ENCODE data around the gene MYOD1.

The MYOD1 gene

DNA sequence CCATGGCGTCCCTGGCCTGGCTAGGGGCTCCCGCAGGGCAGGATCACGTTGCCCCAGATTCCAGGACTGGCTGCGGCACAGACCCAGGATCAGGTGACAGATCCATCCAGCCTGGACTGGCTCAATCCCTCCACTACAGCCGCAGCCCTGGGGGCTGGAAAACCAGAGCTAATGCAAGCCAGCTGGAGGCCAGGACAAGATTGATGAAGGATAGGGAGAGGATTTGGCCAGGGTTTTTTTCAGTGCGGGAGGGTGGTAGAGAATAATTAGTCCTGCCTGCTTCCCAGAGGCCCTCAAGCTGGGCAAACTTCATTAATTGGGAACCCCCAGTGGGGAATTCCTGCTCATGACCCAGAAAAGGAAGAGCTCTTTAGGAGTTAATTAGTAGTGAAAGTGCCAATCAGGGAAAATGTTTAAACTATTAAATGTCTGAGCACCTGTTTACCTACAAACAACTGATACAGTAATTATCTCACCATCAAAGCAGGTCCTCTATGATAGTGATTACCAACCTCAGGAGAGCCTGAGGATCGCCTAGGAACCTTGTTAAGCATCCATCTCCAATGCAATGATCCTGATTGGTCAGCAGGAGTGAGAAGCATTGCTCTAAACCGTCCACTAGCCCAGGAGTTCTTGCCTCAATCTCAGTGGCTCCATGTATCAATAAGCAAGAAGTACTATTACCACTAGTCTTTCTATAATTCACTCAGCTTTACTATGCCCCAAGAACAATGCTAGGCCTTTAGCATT lies 33.0 kb upstream of the MYOD1 start:
- no peak overlapping the region for H3K4me3 ChIP-seq (ENCODE audit: low read length)
- TF ChIP-seq, protein P1, sequence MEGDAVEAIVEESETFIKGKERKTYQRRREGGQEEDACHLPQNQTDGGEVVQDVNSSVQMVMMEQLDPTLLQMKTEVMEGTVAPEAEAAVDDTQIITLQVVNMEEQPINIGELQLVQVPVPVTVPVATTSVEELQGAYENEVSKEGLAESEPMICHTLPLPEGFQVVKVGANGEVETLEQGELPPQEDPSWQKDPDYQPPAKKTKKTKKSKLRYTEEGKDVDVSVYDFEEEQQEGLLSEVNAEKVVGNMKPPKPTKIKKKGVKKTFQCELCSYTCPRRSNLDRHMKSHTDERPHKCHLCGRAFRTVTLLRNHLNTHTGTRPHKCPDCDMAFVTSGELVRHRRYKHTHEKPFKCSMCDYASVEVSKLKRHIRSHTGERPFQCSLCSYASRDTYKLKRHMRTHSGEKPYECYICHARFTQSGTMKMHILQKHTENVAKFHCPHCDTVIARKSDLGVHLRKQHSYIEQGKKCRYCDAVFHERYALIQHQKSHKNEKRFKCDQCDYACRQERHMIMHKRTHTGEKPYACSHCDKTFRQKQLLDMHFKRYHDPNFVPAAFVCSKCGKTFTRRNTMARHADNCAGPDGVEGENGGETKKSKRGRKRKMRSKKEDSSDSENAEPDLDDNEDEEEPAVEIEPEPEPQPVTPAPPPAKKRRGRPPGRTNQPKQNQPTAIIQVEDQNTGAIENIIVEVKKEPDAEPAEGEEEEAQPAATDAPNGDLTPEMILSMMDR (IDR thresholded peaks at IDR 0.05; ENCODE audit: insufficient read depth, low read depth, low read length, missing control alignments), result no peak
- DNase-seq (ENCODE audit: low read depth), result no peak

DNA sequence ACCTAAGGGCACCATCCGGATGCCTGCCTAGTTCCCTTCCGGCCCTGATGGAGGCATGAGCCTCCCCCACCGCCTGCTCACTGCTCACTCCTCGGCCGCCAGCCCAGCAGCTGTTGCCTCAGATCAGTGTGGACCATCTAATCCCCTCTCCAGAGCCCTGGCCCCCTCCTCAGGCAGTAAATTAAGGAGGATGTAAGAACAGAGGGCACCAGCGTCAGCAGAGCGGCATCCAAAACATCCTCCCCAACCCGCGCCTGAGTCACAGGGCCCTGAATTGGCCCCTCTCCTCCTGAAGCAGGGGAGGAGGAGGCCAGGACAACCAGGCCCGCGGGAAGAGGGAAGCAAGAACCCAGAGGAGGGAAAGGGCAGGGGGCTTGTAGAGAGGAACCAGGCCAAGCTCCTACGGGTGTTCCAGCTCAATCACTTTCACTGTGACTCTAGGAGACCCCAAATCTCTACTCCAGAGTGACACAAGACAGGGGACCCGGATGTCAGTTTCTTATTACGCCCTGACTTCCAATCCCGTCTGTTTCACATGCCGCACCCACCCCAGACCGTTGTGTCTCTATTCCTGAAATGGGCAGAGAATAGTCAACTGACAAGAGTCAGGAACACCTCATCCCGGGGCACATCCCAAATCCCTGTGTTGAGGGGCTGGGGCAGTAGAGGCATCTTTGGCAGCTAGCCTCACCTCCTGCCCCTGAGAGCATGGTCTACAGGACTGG lies 31.3 kb upstream of the MYOD1 start:
- TF ChIP-seq, protein P1 (IDR thresholded peaks at IDR 0.05; ENCODE audit: insufficient read depth, low read depth, low read length, missing control alignments), result no peak
- no peak for DNase-seq (ENCODE audit: low read depth)
- no peak overlapping the region for H3K4me3 ChIP-seq (ENCODE audit: low read length)

DNA sequence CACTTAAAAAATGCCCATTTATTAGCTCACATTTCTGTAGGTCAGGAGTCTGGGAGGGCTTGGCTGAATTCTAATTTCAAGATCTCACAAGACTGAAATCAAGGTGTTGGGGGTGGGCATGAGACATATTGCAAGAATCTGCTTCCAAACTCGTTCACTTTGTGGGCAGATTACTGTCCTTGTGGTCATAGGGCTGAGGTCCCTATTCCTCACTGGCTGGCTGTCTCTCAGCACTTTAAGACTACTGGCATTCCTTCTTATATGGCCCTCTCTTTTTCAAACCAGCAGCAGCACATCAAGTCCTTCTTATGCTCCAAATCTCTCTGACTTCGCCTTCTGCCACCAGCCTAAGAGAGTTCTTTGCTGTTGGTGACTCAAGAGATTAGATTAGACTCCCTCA lies 27.8 kb upstream of the MYOD1 start:
- TF ChIP-seq, protein P1 (IDR thresholded peaks at IDR 0.05; ENCODE audit: insufficient read depth, low read depth, low read length, missing control alignments), result no peak
- no peak for DNase-seq (ENCODE audit: low read depth)
- no peak overlapping the region for H3K4me3 ChIP-seq (ENCODE audit: low read length)

DNA sequence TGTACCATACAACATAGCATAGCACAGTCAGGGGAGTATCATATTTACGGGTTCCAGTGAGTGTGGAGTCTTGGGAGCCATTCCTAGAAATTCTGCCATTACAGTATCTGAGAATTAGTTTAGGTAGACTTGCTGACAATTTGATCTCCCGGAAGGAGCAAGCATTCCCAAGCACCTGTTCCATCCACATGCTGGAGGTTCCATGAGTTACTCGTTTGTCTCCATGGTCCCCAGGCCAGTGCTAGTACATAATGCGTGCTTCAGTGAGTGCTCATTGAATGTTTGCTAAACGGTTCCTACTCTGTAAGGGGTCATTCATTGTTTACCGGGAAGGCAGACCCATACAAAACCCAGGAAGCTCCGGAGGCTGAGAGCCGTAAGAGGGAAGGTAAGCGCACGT lies 27.4 kb upstream of the MYOD1 start:
- TF ChIP-seq, protein P1 (IDR thresholded peaks at IDR 0.05; ENCODE audit: insufficient read depth, low read depth, low read length, missing control alignments), result no peak
- DNase-seq (ENCODE audit: low read depth), result no peak
- H3K4me3 ChIP-seq (ENCODE audit: low read length), result no peak overlapping the region

DNA sequence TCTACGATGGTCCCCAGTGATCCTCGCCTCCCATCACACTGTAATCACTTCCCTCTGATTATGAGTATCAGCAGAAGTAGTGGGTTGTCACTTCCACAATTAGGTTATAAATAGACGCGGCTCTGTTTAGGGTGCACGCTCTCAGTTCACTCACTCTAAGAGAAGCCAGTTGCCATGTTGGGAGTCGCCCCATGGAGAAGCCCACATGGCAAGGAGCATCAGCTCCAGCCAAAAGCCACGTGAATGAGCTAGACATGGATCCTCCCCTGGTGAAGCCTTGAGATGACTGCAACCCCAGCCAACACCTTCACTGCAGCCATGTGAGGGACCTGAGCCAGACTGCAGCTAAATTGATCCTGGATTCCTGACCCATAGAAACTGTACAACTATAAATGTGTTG lies 26.4 kb upstream of the MYOD1 start:
- H3K4me3 ChIP-seq (ENCODE audit: low read length), result no peak overlapping the region
- DNase-seq (ENCODE audit: low read depth), result no peak
- TF ChIP-seq, protein P1 (IDR thresholded peaks at IDR 0.05; ENCODE audit: insufficient read depth, low read depth, low read length, missing control alignments), result no peak

DNA sequence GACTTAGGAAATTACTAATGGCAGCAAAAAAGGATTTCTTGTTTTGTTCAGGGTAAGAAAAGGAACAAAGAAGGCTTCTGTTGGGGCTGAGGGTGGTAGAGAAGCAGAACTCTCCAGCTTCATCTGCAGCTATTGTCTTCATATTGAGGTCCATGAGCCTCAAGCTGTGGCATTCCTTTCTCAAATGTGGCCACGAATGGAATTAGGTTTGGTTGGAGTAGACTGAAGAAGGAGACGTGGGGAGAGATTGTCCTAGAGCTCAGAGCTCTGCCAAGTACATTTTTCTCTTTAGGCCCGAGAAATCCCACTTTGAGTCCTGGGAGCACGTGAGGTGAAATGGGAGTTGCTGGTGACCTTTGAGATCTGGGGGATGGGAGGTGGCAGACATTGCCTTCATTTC lies 25.8 kb upstream of the MYOD1 start:
- no peak overlapping the region for H3K4me3 ChIP-seq (ENCODE audit: low read length)
- TF ChIP-seq, protein P1 (IDR thresholded peaks at IDR 0.05; ENCODE audit: insufficient read depth, low read depth, low read length, missing control alignments), result no peak
- DNase-seq (ENCODE audit: low read depth), result no peak

Measured in epithelial cell of esophagus (primary cell).